Measurements from ENCODE around the gene PRSS22.

DNA sequence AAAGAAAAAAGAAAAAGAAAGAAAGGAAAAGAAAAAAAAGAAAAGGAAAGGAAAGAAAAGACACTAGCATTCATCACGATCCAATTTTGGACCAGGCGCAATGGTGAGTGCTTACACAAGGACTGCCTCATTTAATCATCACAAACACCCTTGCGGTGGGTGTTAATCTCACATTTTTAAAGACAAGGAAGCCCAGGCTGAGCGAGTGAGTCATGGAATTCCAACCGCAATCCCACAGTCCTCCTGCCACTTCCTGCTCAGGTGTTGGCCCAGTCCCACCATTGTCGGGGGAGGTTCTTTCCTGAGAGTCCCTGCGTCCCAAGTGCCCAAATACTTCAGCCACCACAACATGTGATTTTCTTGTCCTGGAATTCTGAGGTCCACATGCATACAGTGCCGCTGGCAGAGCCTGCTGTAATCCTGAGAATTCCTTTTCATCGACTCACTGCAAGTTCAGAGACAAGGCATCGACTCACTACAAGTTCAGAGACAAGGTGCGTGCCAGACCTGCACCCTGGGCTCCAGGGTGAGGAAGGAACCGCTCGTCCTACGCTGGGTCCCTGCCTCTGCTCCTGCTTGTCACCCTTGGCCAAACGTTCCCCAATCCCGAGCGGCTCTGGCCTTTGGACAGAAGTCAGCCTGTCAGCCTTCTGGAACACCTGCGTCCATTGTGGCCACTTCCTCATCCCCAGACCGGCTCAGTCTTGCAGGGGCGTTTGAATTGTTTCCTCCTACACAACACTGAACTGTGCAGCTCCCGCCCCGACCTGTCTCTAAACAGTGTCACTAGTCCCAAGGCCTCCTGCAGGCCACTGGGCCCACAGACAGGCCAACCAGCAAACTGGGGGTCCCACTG lies 22.1 kb downstream of the PRSS22 start:
- TF ChIP-seq MYC (IDR thresholded peaks at IDR 0.05; ENCODE audit: low read depth, low read length): no peak
- TF ChIP-seq CTCF (IDR thresholded peaks at IDR 0.05; ENCODE audit: low read depth, low read length): no peak
- no peak for TF ChIP-seq POLR2A (IDR thresholded peaks at IDR 0.05; ENCODE audit: extremely low read depth, insufficient read length)

All from NB4 (cell line).